Tibial nerve (tissue), 4 donors: ENCODE data around the gene SMYD3. TPM values are rescaled to one million over a fixed set of nuclear protein-coding genes. Genes with fewer than 3 reads are reported as not detected.
"Not testable (repeated sequence)": the region's sequence is repeated elsewhere in the genome, so short reads cannot be mapped to it uniquely, and the experiment has no call there.

Source experiments
- DNase-seq, 2 donors: peaks; one replicate each; pipeline ENCODE4 v3.0.0-alpha.2; 2019; ENCODE audit warnings: low spot score in 2 of 2
- H3K27ac ChIP-seq, 4 donors: fragments of 200-600 bp; sonication (generic) in 3 of 4; one replicate each; pipeline ENCODE4 v1.5.1; 2017 to 2019; ENCODE audit warnings: mild to moderate bottlenecking in 1 of 4
- H3K27me3 ChIP-seq, 2 donors: fragments of 200-600 bp; sonication (generic) in 1 of 2; one replicate each; pipeline versions ENCODE4 v1.5.1 to v1.6.0; 2017 to 2019
- H3K36me3 ChIP-seq, 3 donors: fragments of 200-600 bp; sonication (generic); one replicate each; pipeline ENCODE4 v1.5.1; 2018 to 2019
- H3K4me1 ChIP-seq, 4 donors: fragments of 200-600 bp; sonication (generic) in 3 of 4; one replicate each; pipeline ENCODE4 v1.5.1; 2017 to 2019
- H3K4me3 ChIP-seq, 4 donors: fragments of 200-600 bp; sonication (generic) in 3 of 4; one replicate each; pipeline ENCODE4 v1.5.1; 2017 to 2019; ENCODE audit warnings: mild to moderate bottlenecking in 1 of 4, moderate library complexity in 1 of 4
- H3K9me3 ChIP-seq, 4 donors: fragments of 200-600 bp; sonication (generic) in 3 of 4; one replicate each; pipeline ENCODE4 v1.5.1; 2017 to 2019
- CTCF ChIP-seq, 5 experiments: fragments of 200-600 bp in 3 of 5; fragments of 450-650 bp in 2 of 5; sonication (generic) in 3 of 5; IDR thresholded peaks; one replicate each; pipeline ENCODE4 v1.5.1; 2016 to 2019; ENCODE audit warnings: antibody characterized with exemption in 5 of 5, mild to moderate bottlenecking in 3 of 5, moderate library complexity in 2 of 5
- EP300 ChIP-seq, 2 donors: sonication (generic); formaldehyde crosslinking; IDR thresholded peaks; one replicate each; pipeline ENCODE4 v1.6.1; 2017; ENCODE audit warnings: antibody characterized with exemption in 2 of 2, mild to moderate bottlenecking in 1 of 2
- POLR2A ChIP-seq, 2 donors: fragments of 450-650 bp; IDR thresholded peaks; one replicate each; pipeline ENCODE4 v1.6.1; 2017; ENCODE audit warnings: antibody characterized with exemption in 2 of 2, mild to moderate bottlenecking in 2 of 2, moderate library complexity in 2 of 2
- WGBS, 2 donors: methylation state at CpG; one replicate each; pipeline ENCODE4 v1.1.5; 2018; 5-methylcytosine and 5-hydroxymethylcytosine counted together
- total RNA-seq, 4 donors: library from RNA; depleted of rRNA; stranded (reverse); fragments of >200 nt; gene quantifications; one replicate each; pipeline ENCODE4 v1.1.0, GENCODE V29; 2016

Gene SMYD3
- total RNA-seq, 4 donors from 2014 or later = 22.2 to 30.3 (median 27.0) TPM

DNA sequence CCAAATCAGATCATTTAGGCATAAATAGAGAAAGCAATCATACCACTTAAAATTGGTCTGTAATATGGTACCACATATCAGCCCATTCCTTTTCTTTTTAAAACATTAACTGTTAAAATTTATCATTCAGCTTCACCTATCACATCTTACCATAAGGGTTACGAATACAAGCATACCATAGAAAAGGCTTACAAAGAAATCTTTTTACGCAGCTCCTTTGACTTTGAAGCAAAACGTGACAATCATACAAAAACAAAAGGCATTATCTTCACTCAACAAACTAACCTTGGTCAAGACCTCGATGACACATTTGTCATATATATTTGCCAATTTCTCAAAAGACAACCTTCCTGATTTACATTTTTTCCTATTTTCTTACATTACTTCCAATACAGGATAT, 169.0 kb downstream of the SMYD3 start:
- no peak overlapping the region for H3K27ac ChIP-seq
- TF ChIP-seq CTCF (IDR thresholded peaks at IDR 0.05) (no peak), EP300 (IDR thresholded peaks at IDR 0.05) (no peak), POLR2A (IDR thresholded peaks at IDR 0.05) (no peak)
- H3K4me3 ChIP-seq = no peak overlapping the region
- H3K4me1 ChIP-seq = no peaks in the 10 kb centered on the region
- no peak for DNase-seq
- no peaks in the 10 kb centered on the region for H3K27me3 ChIP-seq
- 76 to 79% methylated on average over 4 of the region's 4 CpGs for WGBS, 2 donors
- H3K36me3 ChIP-seq = peaks cover 0 to 7% (median 0%) of the 10 kb centered on the region in 3 donors
- no peaks in the 10 kb centered on the region for H3K9me3 ChIP-seq

- H3K27ac ChIP-seq = no peak overlapping the region
- TF ChIP-seq POLR2A (IDR thresholded peaks at IDR 0.05) (no peak), EP300 (IDR thresholded peaks at IDR 0.05) (no peak), CTCF (IDR thresholded peaks at IDR 0.05) (no peak)
- no peak for DNase-seq
- no peak overlapping the region for H3K4me3 ChIP-seq
- peaks cover 0 to 25% (median 0%) of the 10 kb centered on the region in 3 donors for H3K36me3 ChIP-seq
- no peaks in the 10 kb centered on the region for H3K4me1 ChIP-seq
- H3K9me3 ChIP-seq = no peaks in the 10 kb centered on the region
- WGBS, 2 donors = 81 to 91% methylated on average over 5 of the region's 5 CpGs
- H3K27me3 ChIP-seq = no peaks in the 10 kb centered on the region
Measured at GRCh38 chr1:246335151-246335550, 171.9 kb downstream of the SMYD3 start.

GRCh38 chr1:246333855-246334254, 173.2 kb downstream of the SMYD3 start:
- Histone ChIP-seq H3K36me3 (peaks cover 0 to 28% (median 0%) of the 10 kb centered on the region in 3 donors), H3K27ac (no peak overlapping the region), H3K9me3 (no peaks in the 10 kb centered on the region), H3K4me3 (no peak overlapping the region), H3K4me1 (no peaks in the 10 kb centered on the region), H3K27me3 (no peaks in the 10 kb centered on the region)
- DNase-seq = no peak
- TF ChIP-seq CTCF (IDR thresholded peaks at IDR 0.05) (no peak), EP300 (IDR thresholded peaks at IDR 0.05) (no peak), POLR2A (IDR thresholded peaks at IDR 0.05) (no peak)
- 75 to 86% methylated on average over 1 of the region's 1 CpG for WGBS, 2 donors

DNA sequence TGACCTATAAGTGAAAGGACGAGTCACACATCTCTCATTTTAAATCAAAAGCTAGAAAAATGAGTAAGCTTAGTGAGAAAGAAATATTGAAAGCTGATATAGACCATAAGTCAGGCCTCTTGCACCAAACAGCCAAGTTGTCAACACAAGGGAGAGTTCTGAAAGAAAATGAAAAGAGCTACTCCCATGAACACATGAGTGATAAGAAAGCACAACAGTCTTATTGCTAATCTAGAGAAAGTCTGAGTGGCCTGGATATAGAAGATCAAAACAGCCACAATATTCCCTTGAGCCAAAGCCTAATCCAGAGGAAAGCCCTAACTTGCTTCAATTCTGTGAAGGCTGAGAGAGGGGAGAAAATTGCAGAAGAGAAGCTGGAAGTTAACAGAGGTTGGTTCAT, 175.0 kb downstream of the SMYD3 start:
- Histone ChIP-seq H3K36me3 (peaks cover 0 to 28% (median 0%) of the 10 kb centered on the region in 3 donors), H3K9me3 (no peaks in the 10 kb centered on the region), H3K4me1 (no peaks in the 10 kb centered on the region), H3K27me3 (no peaks in the 10 kb centered on the region), H3K27ac (no peak overlapping the region), H3K4me3 (no peak overlapping the region)
- TF ChIP-seq POLR2A (IDR thresholded peaks at IDR 0.05) = no peak
- no peak for TF ChIP-seq EP300 (IDR thresholded peaks at IDR 0.05)
- TF ChIP-seq CTCF (IDR thresholded peaks at IDR 0.05) = no peak
- DNase-seq = no peak
- WGBS, 2 donors = 47 to 73% methylated on average over 1 of the region's 1 CpG

DNA sequence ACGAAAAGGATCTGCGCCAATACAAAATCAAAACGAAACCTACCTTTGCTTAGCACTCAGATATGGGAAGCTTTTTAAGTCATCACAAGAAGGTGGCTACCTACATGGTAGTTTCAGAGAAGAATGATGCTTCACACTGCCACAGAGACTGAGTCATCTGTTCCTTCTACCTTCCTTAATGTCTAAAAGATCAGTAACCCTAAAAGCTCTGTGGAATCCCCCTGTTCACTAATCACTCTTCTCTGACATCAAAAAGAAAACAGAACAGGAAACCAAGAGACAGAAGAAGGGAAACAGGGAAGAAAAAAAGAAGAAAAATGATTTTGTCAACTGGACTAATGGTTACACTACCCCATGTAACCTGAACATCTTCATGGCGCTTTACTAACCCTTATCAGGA, 177.2 kb downstream of the SMYD3 start:
- no peak overlapping the region for H3K27ac ChIP-seq
- H3K4me3 ChIP-seq = no peak overlapping the region
- no peak for DNase-seq
- peaks cover 0 to 28% (median 0%) of the 10 kb centered on the region in 3 donors for H3K36me3 ChIP-seq
- H3K4me1 ChIP-seq = no peaks in the 10 kb centered on the region
- H3K9me3 ChIP-seq = no peaks in the 10 kb centered on the region
- TF ChIP-seq CTCF (IDR thresholded peaks at IDR 0.05) = no peak
- no peak for TF ChIP-seq EP300 (IDR thresholded peaks at IDR 0.05)
- no peak for TF ChIP-seq POLR2A (IDR thresholded peaks at IDR 0.05)
- 96 to 98% methylated on average over 4 of the region's 4 CpGs for WGBS, 2 donors
- H3K27me3 ChIP-seq = no peaks in the 10 kb centered on the region

GRCh38 chr1:246329292-246329691, 177.8 kb downstream of the SMYD3 start:
- H3K4me1 ChIP-seq, H3K27ac ChIP-seq, H3K4me3 ChIP-seq, H3K9me3 ChIP-seq, H3K27me3 ChIP-seq, DNase-seq: not testable (repeated sequence)
- peaks cover 0 to 28% (median 0%) of the 10 kb centered on the region in 3 donors for H3K36me3 ChIP-seq
- WGBS, 2 donors = 91 to 93% methylated on average over 1 of the region's 1 CpG
